ENCODE data around the gene KREMEN1.

GRCh38 chr22:29109822-29110221 is 37.0 kb downstream of the KREMEN1 start:
- no peak for TF ChIP-seq POLR2AphosphoS5 (IDR thresholded peaks at IDR 0.05; ENCODE audit: low read depth, low read length)
- TF ChIP-seq CTCF (IDR thresholded peaks at IDR 0.05) = no peak
- TF ChIP-seq TCF7L2 (IDR thresholded peaks at IDR 0.05; ENCODE audit: low read depth, low read length) = no peak
